Retinal pigment epithelial cell (primary cell): ENCODE data around the gene CGAS.

Experiments used
- DNase-seq: peaks from one replicate; pipeline ENCODE4 v3.0.0-alpha.2; 2010; ENCODE audit warnings: low read depth
- H3K4me3 ChIP-seq: 2 replicates; pipeline ENCODE4 v1.5.1; 2011; ENCODE audit warnings: mild to moderate bottlenecking, low read length, control low read depth, moderate library complexity
- CTCF ChIP-seq: conservative IDR thresholded peaks from 2 replicates; pipeline ENCODE4 v1.5.1; 2011; ENCODE audit warnings: low read depth, low read length, control low read depth, inconsistent platforms

The CGAS gene

DNA sequence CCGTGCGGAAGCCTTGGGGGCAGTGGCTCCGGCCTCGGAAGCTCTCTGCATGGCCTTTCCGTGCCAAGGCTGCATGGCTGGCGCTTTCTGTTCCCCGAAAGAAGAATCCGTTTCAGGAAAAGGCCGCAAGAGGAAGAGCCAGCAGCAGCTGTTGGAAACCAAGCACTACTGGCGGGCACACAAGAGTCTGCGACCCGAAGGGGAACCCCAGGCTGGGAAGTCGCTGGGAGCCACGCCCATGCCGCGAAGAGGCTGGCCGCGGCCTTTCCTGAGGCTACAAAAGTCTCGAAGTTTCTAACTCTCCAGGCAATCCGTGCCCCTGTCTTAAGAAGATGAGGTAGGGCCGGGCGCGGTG is at the start of gene CGAS:
Gene CGAS, minus strand, starts transcription at position 191 of the 355 bp plus-strand sequence. Its CDS starts 116 bp downstream, at position 75.
- H3K4me3 ChIP-seq = peak within 1 kb of the TSS; percentile 54
- no peak for DNase-seq
- no peak for TF ChIP-seq CTCF

DNA sequence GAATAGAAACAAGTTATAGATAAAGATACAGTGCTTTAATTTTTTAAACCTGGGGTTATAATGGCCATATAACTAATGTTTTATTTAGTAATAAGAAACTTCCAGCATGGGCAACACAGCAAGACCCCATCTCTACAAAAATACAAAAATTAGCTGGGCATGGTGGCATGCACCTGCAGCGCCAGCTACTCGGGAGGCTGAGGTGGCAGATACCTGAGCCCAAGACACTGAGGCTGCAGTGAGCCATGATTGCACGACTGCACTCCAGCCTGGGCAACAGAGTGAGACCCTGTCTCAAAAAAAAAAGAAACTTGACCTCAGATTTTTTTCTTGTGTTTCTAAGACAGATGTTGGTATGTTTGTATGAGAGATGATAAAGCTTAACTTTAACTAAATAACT is 45.8 kb upstream of the CGAS start:
- no peak overlapping the region for H3K4me3 ChIP-seq
- no peak for TF ChIP-seq CTCF
- DNase-seq = no peak

DNA sequence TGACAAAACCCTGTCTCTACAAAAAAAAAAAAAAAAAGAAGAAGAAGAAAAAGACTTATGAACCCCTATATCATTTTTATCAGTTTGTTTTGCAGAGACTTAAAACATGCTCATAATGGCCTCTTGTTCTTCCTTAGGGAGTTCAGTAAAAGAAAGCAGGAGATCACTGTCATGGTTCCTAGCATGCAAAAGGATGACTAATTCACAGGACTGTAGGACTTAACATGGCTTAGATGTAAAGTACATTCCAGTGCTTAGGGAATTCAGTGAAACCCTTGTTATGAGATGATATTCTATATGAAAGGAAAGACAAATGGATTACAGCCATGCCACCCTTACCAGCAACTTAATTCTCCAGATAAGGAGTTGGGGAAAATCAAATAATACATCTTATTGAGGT is 39.3 kb upstream of the CGAS start:
- no peak for TF ChIP-seq CTCF
- DNase-seq = peak; percentile 52
- H3K4me3 ChIP-seq = no peak overlapping the region

- no peak for TF ChIP-seq CTCF
- H3K4me3 ChIP-seq = no peak overlapping the region
- DNase-seq = no peak
Observed at GRCh38 chr6:73487473-73487872, 35.4 kb upstream of the CGAS start.

GRCh38 chr6:73484438-73484837 is 32.3 kb upstream of the CGAS start:
- no peak overlapping the region for H3K4me3 ChIP-seq
- no peak for DNase-seq
- TF ChIP-seq CTCF = no peak

GRCh38 chr6:73481969-73482368 is 29.9 kb upstream of the CGAS start:
- DNase-seq = no peak
- no peak for TF ChIP-seq CTCF
- H3K4me3 ChIP-seq = no peak overlapping the region

DNA sequence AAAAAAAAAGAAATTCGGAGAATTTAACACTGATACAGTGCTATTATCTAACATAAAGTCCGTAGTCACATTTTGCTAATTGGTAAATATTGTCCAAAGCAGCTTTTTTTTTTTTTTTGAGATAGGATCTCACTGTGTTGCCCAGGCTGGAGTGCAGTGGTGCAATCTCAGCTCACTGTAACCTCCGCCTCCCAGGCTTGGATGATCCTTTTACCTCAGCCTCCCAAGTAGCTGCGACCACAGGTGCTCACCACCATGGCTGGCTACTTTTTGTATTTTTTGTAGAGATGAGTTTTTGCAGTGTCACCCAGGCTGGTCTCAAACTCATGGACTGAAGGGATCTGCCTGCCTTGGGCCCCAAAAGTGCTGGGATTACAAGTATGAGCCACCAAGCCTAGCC is 25.3 kb upstream of the CGAS start:
- no peak overlapping the region for H3K4me3 ChIP-seq
- TF ChIP-seq CTCF = no peak
- no peak for DNase-seq
